OCI-LY1 (cell line): Measurements from ENCODE around the gene CBLL1.

Source experiments
- H2AFZ ChIP-seq: fragments of 200-600 bp; sonication (generic), shearing (Covaris generic); 2 replicates; pipeline ENCODE4 v1.6.0; 2014; ENCODE audit warnings: antibody characterized with exemption, mild to moderate bottlenecking, low read length
- H3F3A ChIP-seq: fragments of 200-600 bp; sonication (generic), shearing (Covaris generic); 2 replicates; pipeline ENCODE4 v1.6.0; 2014; ENCODE audit warnings: mild to moderate bottlenecking, antibody characterized with exemption, low read length, moderate library complexity; ENCODE audit not compliant: insufficient read depth
- H3K27ac ChIP-seq: fragments of 200-600 bp; sonication (generic); 2 replicates; pipeline ENCODE4 v1.5.1; 2014; ENCODE audit warnings: low read length, mixed run types, mild to moderate bottlenecking, low read depth; ENCODE audit not compliant: poor library complexity, severe bottlenecking
- H3K27me3 ChIP-seq: fragments of 200-600 bp; sonication (generic); 2 replicates; pipeline ENCODE4 v1.6.0; 2014; ENCODE audit warnings: antibody characterized with exemption, mild to moderate bottlenecking, low read length, moderate library complexity; ENCODE audit not compliant: insufficient read depth
- H3K36me3 ChIP-seq: fragments of 200-600 bp; sonication (generic); 2 replicates; pipeline ENCODE4 v1.6.1; 2014; ENCODE audit warnings: mild to moderate bottlenecking, antibody characterized with exemption, low read length, moderate library complexity, mixed read lengths; ENCODE audit not compliant: insufficient read depth
- H3K4me1 ChIP-seq: fragments of 200-600 bp; sonication (generic); 2 replicates; pipeline ENCODE4 v1.5.1; 2014; ENCODE audit warnings: mild to moderate bottlenecking, low read length, moderate library complexity; ENCODE audit not compliant: insufficient read depth, severe bottlenecking
- H3K4me2 ChIP-seq: fragments of 200-600 bp; sonication (generic), shearing (Covaris generic); 2 replicates; pipeline ENCODE4 v1.6.1; 2014; ENCODE audit warnings: low read length
- H3K4me3 ChIP-seq: fragments of 200-600 bp; sonication (generic); 2 replicates; pipeline ENCODE4 v1.5.1; 2014; ENCODE audit warnings: low read length, low read depth, mild to moderate bottlenecking, mixed read lengths; ENCODE audit not compliant: poor library complexity, severe bottlenecking
- H3K79me2 ChIP-seq: fragments of 200-600 bp; shearing (Covaris generic); 2 replicates; pipeline ENCODE4 v1.6.1; 2016; ENCODE audit warnings: mixed run types, low read length, mixed read lengths; ENCODE audit not compliant: insufficient read depth
- H3K9ac ChIP-seq: fragments of 200-600 bp; sonication (generic), shearing (Covaris generic); 2 replicates; pipeline ENCODE4 v1.6.1; 2014; ENCODE audit warnings: mild to moderate bottlenecking, low read length, mixed read lengths
- H3K9me2 ChIP-seq: fragments of 200-600 bp; sonication (generic), shearing (Covaris generic); 2 replicates; pipeline ENCODE4 v1.6.1; 2014; ENCODE audit warnings: low read depth, mild to moderate bottlenecking, low read length, mixed read lengths
- H3K9me3 ChIP-seq: fragments of 200-600 bp; shearing (Covaris generic); 2 replicates; pipeline ENCODE4 v1.6.1; 2014; ENCODE audit warnings: low read length, mixed read lengths
- H4K20me1 ChIP-seq: fragments of 200-600 bp; sonication (generic), shearing (Covaris generic); 2 replicates; pipeline ENCODE4 v1.6.0; 2016; ENCODE audit warnings: mild to moderate bottlenecking, low read length; ENCODE audit not compliant: insufficient read depth
- CTCF ChIP-seq: fragments of 200-600 bp; sonication (generic), shearing (Covaris generic); IDR thresholded peaks from 2 replicates; pipeline ENCODE4 v1.5.1; 2017; ENCODE audit warnings: mild to moderate bottlenecking, antibody characterized with exemption, low read length, moderate library complexity, mixed read lengths
- EZH2 ChIP-seq: fragments of 200-600 bp; sonication (generic), shearing (Covaris generic); IDR thresholded peaks from 2 replicates; pipeline ENCODE4 v1.8.0; 2017; ENCODE audit warnings: borderline replicate concordance, mixed run types, mild to moderate bottlenecking, antibody characterized with exemption, low read length, moderate library complexity, mixed read lengths

Gene CBLL1

GRCh38 chr7:107728276-107728675 is 15.7 kb upstream of the CBLL1 start:
- Histone ChIP-seq H2AFZ (no peak overlapping the region), H3K79me2 (no peaks in the 10 kb centered on the region), H3K27ac (no peak overlapping the region), H3K4me1 (no peaks in the 10 kb centered on the region), H3K9me2 (no peaks in the 10 kb centered on the region), H3K27me3 (no peaks in the 10 kb centered on the region), H3F3A (no peaks in the 10 kb centered on the region), H4K20me1 (no peaks in the 10 kb centered on the region), H3K9ac (no peak overlapping the region), H3K36me3 (no peaks in the 10 kb centered on the region), H3K4me2 (no peak overlapping the region), H3K4me3 (no peak overlapping the region), H3K9me3 (no peaks in the 10 kb centered on the region)
- TF ChIP-seq EZH2 (no peak), CTCF (no peak)

GRCh38 chr7:107742678-107743566 is 1.0 kb upstream of the CBLL1 start:
- Histone ChIP-seq H3K9me3 (no peaks in the 10 kb centered on the region), H3K27ac (peak overlapping the region; percentile 93), H3K36me3 (peaks cover 9% of the 10 kb centered on the region; the same call in 1 of the 2 replicates), H3K9me2 (no peaks in the 10 kb centered on the region), H3K4me1 (peaks cover 42% of the 10 kb centered on the region), H3K9ac (peak overlapping the region; percentile 70), H3F3A (no peaks in the 10 kb centered on the region), H3K27me3 (no peaks in the 10 kb centered on the region), H4K20me1 (no peaks in the 10 kb centered on the region), H3K4me3 (peak overlapping the region; percentile 79), H2AFZ (peak overlapping the region; percentile 11), H3K4me2 (peak overlapping the region; percentile 76), H3K79me2 (peaks cover 38% of the 10 kb centered on the region)
- no peak for TF ChIP-seq EZH2
- TF ChIP-seq CTCF = no peak

- no peaks in the 10 kb centered on the region for H4K20me1 ChIP-seq
- peaks cover 20% of the 10 kb centered on the region for H3K36me3 ChIP-seq
- peaks cover 52% of the 10 kb centered on the region for H3K79me2 ChIP-seq
- H3K27me3 ChIP-seq = no peaks in the 10 kb centered on the region
- peak overlapping the region; percentile 79 for H3K4me3 ChIP-seq
- H3F3A ChIP-seq = no peaks in the 10 kb centered on the region
- no peak overlapping the region for H2AFZ ChIP-seq
- H3K27ac ChIP-seq = peak overlapping the region; percentile 93
- H3K9ac ChIP-seq = peak overlapping the region; percentile 70
- no peak for TF ChIP-seq CTCF
- TF ChIP-seq EZH2 = no peak
- H3K4me2 ChIP-seq = peak overlapping the region; percentile 76
- H3K4me1 ChIP-seq = peaks cover 42% of the 10 kb centered on the region
- no peaks in the 10 kb centered on the region for H3K9me3 ChIP-seq
- H3K9me2 ChIP-seq = no peaks in the 10 kb centered on the region
These were observed 406 bp downstream of the CBLL1 start for GRCh38 chr7:107744345-107744750.
